Lung (tissue), 12 donors: Measurements from ENCODE around the gene CFAP54. TPM values are rescaled to one million over a fixed set of nuclear protein-coding genes. Genes with fewer than 3 reads are reported as not detected.

Experiments
- ATAC-seq: fragments of 200-7000 bp; cut with Tn5 transposase; one replicate; pipeline ENCODE4 v1.9.1; 2020; ENCODE audit warnings: moderate number of reproducible peaks; ENCODE audit not compliant: insufficient read depth, low FRiP score
- DNase-seq, 3 donors: peaks; one replicate each; pipeline ENCODE4 v3.0.0-alpha.2; 2013 to 2017
- H3K27ac ChIP-seq, 2 donors: one replicate each; pipeline ENCODE4 v1.5.1; 2013; ENCODE audit warnings: mild to moderate bottlenecking in 2 of 2, moderate library complexity in 2 of 2, control low read depth in 1 of 2, inconsistent platforms in 1 of 2, low read depth in 1 of 2, low read length in 1 of 2
- H3K27me3 ChIP-seq, 3 donors: one replicate each; pipeline ENCODE4 v1.5.1; 2013; ENCODE audit warnings: low read length in 2 of 3; ENCODE audit not compliant: control insufficient read depth in 3 of 3, insufficient read depth in 3 of 3
- H3K36me3 ChIP-seq, 4 donors: one replicate each; pipeline ENCODE4 v1.5.1; 2013; ENCODE audit warnings: low read length in 4 of 4, mild to moderate bottlenecking in 1 of 4, moderate library complexity in 1 of 4; ENCODE audit not compliant: control insufficient read depth in 4 of 4, insufficient read depth in 4 of 4
- H3K4me1 ChIP-seq, 5 donors: one replicate each; pipeline ENCODE4 v1.5.1; 2013; ENCODE audit warnings: low read length in 5 of 5, mild to moderate bottlenecking in 2 of 5, moderate library complexity in 1 of 5; ENCODE audit not compliant: control insufficient read depth in 5 of 5, insufficient read depth in 5 of 5
- H3K4me3 ChIP-seq: one replicate; pipeline ENCODE4 v1.5.1; 2013; ENCODE audit warnings: mild to moderate bottlenecking, control low read depth, moderate library complexity
- H3K9ac ChIP-seq, 2 donors: one replicate each; pipeline ENCODE4 v1.5.1; 2013; ENCODE audit warnings: low read length in 2 of 2, control low read depth in 1 of 2; ENCODE audit not compliant: insufficient read depth in 1 of 2
- H3K9me3 ChIP-seq, 4 donors: one replicate each; pipeline ENCODE4 v1.5.1; 2013; ENCODE audit warnings: low read length in 3 of 4, mild to moderate bottlenecking in 1 of 4, moderate library complexity in 1 of 4; ENCODE audit not compliant: control insufficient read depth in 4 of 4, insufficient read depth in 3 of 4
- CTCF ChIP-seq: IDR thresholded peaks from 2 replicates; pipeline ENCODE4 v1.5.1; 2012; ENCODE audit warnings: mild to moderate bottlenecking; ENCODE audit errors: control extremely low read depth, extremely low read depth
- WGBS, 2 donors: extraction: QIAGEN DNeasy Blood & Tissue Kit; methylation state at CpG; one replicate each; pipeline ENCODE4 v1.1.7; 2013; 5-methylcytosine and 5-hydroxymethylcytosine counted together
- polyA plus RNA-seq, 2 donors: library from polyadenylated mRNA; stranded (reverse); fragments of 200-250 nt; gene quantifications; one replicate each; pipeline ENCODE4 v1.2.1, GENCODE V29; 2013
- total RNA-seq, 2 donors: library from RNA; depleted of rRNA in 1 of 2; stranded (reverse); fragments of >200 nt in 1 of 2; gene quantifications; one replicate each; pipeline ENCODE4 v1.2.1, GENCODE V29; 2014 to 2021
- donor health status: control.
- donor health status: control.
- donor health status: Bipolar disorder and iron deficiency.
- donor health status: healthy.
- donor health status: DM: yes; HTN: yes; CAD: no.

CFAP54 gene
- total and polyA plus RNA-seq, 4 donors, result 0.80 to 35.4 (median 8.2) TPM

GRCh38 chr12:96513166-96513565 is 23.8 kb downstream of the CFAP54 start:
- Histone ChIP-seq H3K9ac (no peak overlapping the region), H3K27ac (no peak overlapping the region), H3K4me3 (no peak overlapping the region), H3K27me3 (no peaks in the 10 kb centered on the region), H3K4me1 (peaks cover 0 to 19% (median 2%) of the 10 kb centered on the region in 5 donors), H3K9me3 (no peaks in the 10 kb centered on the region), H3K36me3 (no peaks in the 10 kb centered on the region)
- DNase-seq (no peak), ATAC-seq (no peak)
- TF ChIP-seq CTCF, result no peak
- WGBS, 2 donors, result 91 to 94% methylated on average over 5 of the region's 5 CpGs

GRCh38 chr12:96513681-96514080 is 24.3 kb downstream of the CFAP54 start:
- no peak overlapping the region for H3K27ac ChIP-seq
- H3K4me3 ChIP-seq, result no peak overlapping the region
- 70 to 77% methylated on average over 4 of the region's 4 CpGs for WGBS, 2 donors
- H3K36me3 ChIP-seq, result no peaks in the 10 kb centered on the region
- H3K9ac ChIP-seq, result no peak overlapping the region
- no peak for TF ChIP-seq CTCF
- no peak for ATAC-seq
- peaks cover 0 to 19% (median 2%) of the 10 kb centered on the region in 5 donors for H3K4me1 ChIP-seq
- H3K27me3 ChIP-seq, result no peaks in the 10 kb centered on the region
- no peaks in the 10 kb centered on the region for H3K9me3 ChIP-seq
- DNase-seq, result peak in 1 of 3 donors; percentile 21

GRCh38 chr12:96514328-96514727 is 25.0 kb downstream of the CFAP54 start:
- Histone ChIP-seq H3K36me3 (no peaks in the 10 kb centered on the region), H3K9ac (peak overlapping the region in 1 of 2 donors; percentile 6), H3K9me3 (no peaks in the 10 kb centered on the region), H3K27me3 (no peaks in the 10 kb centered on the region), H3K4me3 (no peak overlapping the region), H3K4me1 (peaks cover 0 to 19% (median 2%) of the 10 kb centered on the region in 5 donors), H3K27ac (no peak overlapping the region)
- DNase-seq, result peak; percentile 78 to 90 (median 89)
- 53 to 65% methylated on average over 3 of the region's 3 CpGs for WGBS, 2 donors
- TF ChIP-seq CTCF, result no peak
- no peak for ATAC-seq
